Sigmoid colon (tissue), 7 donors: Measurements from ENCODE around the gene CEP152. TPM values are rescaled to one million over a fixed set of nuclear protein-coding genes. Genes with fewer than 3 reads are reported as not detected.

Experiments
- DNase-seq: peaks from one replicate; pipeline ENCODE4 v3.0.0-alpha.2; 2019
- H3K27ac ChIP-seq, 4 donors: fragments of 200-600 bp; sonication (generic); one replicate each; pipeline ENCODE4 v1.5.1; 2016 to 2019; ENCODE audit warnings: mild to moderate bottlenecking in 1 of 4
- H3K27me3 ChIP-seq, 3 donors: fragments of 200-600 bp; sonication (generic); one replicate each; pipeline ENCODE4 v1.5.1; 2019; ENCODE audit warnings: mild to moderate bottlenecking in 1 of 3
- H3K36me3 ChIP-seq, 4 donors: fragments of 200-600 bp; sonication (generic); one replicate each; pipeline ENCODE4 v1.5.1; 2016 to 2019
- H3K4me1 ChIP-seq, 4 donors: fragments of 200-600 bp; sonication (generic); one replicate each; pipeline ENCODE4 v1.5.1; 2017 to 2019
- H3K4me3 ChIP-seq, 4 donors: fragments of 200-600 bp; sonication (generic); one replicate each; pipeline ENCODE4 v1.5.1; 2017 to 2019; ENCODE audit warnings: mild to moderate bottlenecking in 2 of 4, moderate library complexity in 1 of 4
- H3K9me3 ChIP-seq, 4 donors: fragments of 200-600 bp in 3 of 4; sonication (generic) in 3 of 4; one replicate each; pipeline versions ENCODE4 v1.5.1 to v1.6.1; 2013 to 2019
- CTCF ChIP-seq, 4 experiments: fragments of 450-650 bp in 3 of 4; fragments of 200-600 bp in 1 of 4; IDR thresholded peaks; one replicate each; pipeline ENCODE4 v1.5.1; 2016 to 2019; ENCODE audit warnings: antibody characterized with exemption in 4 of 4, mild to moderate bottlenecking in 3 of 4, moderate library complexity in 2 of 4
- EP300 ChIP-seq, 4 donors: sonication (generic); formaldehyde crosslinking; IDR thresholded peaks; one replicate each; pipeline ENCODE4 v1.6.1; 2017; ENCODE audit warnings: antibody characterized with exemption in 4 of 4
- POLR2A ChIP-seq, 2 donors: fragments of 450-650 bp; IDR thresholded peaks; one replicate each; pipeline ENCODE4 v1.6.1; 2016; ENCODE audit warnings: antibody characterized with exemption in 2 of 2, mild to moderate bottlenecking in 2 of 2, moderate library complexity in 2 of 2
- POLR2AphosphoS5 ChIP-seq, 4 donors: sonication (generic); formaldehyde crosslinking; IDR thresholded peaks; one replicate each; pipeline ENCODE4 v1.6.1; 2017; ENCODE audit warnings: antibody characterized with exemption in 4 of 4
- WGBS, 2 donors: extraction: QIAGEN DNeasy Blood & Tissue Kit; methylation state at CpG; one replicate each; pipeline ENCODE4 v1.1.7; 2013; 5-methylcytosine and 5-hydroxymethylcytosine counted together
- intact Hi-C: fragments of 100-400 bp; cut with DNase I; formaldehyde crosslinking; loops from one replicate; pipeline ENCODE4 v1.15.1; 2023
- polyA plus RNA-seq, 3 donors: library from polyadenylated mRNA; stranded (reverse); fragments of 200-250 nt; gene quantifications; one replicate each; pipeline ENCODE4 v1.2.3, GENCODE V29; 2013
- total RNA-seq, 4 donors: library from RNA; depleted of rRNA; stranded (reverse); fragments of >200 nt; gene quantifications; one replicate each; pipeline ENCODE4 v1.1.0, GENCODE V29; 2016
- donor health status: healthy with polysubstance abuse.
- donor health status: Bipolar disorder and iron deficiency.
- donor health status: healthy.

Gene CEP152
- total and polyA plus RNA-seq, 7 donors = 0.46 to 5.1 (median 3.1) TPM

GRCh38 chr15:48705381-48705780 lies 105.5 kb downstream of the CEP152 start:
- WGBS, 2 donors = 65 to 79% methylated on average over 1 of the region's 1 CpG
- no peak for DNase-seq
- Histone ChIP-seq H3K27ac (no peak overlapping the region), H3K36me3 (no peaks in the 10 kb centered on the region), H3K4me1 (no peaks in the 10 kb centered on the region), H3K4me3 (no peak overlapping the region), H3K27me3 (no peaks in the 10 kb centered on the region), H3K9me3 (peaks cover 0 to 5% (median 0%) of the 10 kb centered on the region in 4 donors)
- intact Hi-C loops = no loop called here
- TF ChIP-seq CTCF (IDR thresholded peaks at IDR 0.05) (no peak), POLR2AphosphoS5 (IDR thresholded peaks at IDR 0.05) (no peak), POLR2A (IDR thresholded peaks at IDR 0.05) (no peak), EP300 (IDR thresholded peaks at IDR 0.05) (no peak)

- TF ChIP-seq EP300 (IDR thresholded peaks at IDR 0.05) = no peak
- no peak for TF ChIP-seq CTCF (IDR thresholded peaks at IDR 0.05)
- no peak for TF ChIP-seq POLR2A (IDR thresholded peaks at IDR 0.05)
- TF ChIP-seq POLR2AphosphoS5 (IDR thresholded peaks at IDR 0.05) = no peak
- Histone ChIP-seq H3K4me3 (no peak overlapping the region), H3K36me3 (no peaks in the 10 kb centered on the region), H3K27ac (no peak overlapping the region), H3K9me3 (peaks cover 0 to 5% (median 0%) of the 10 kb centered on the region in 4 donors), H3K4me1 (no peaks in the 10 kb centered on the region), H3K27me3 (no peaks in the 10 kb centered on the region)
- intact Hi-C loops = no loop called here
- DNase-seq = no peak
- 98 to 100% methylated on average over 1 of the region's 1 CpG for WGBS, 2 donors
These were observed 107.3 kb downstream of the CEP152 start for GRCh38 chr15:48703544-48703943.

GRCh38 chr15:48702569-48703236 lies 108.2 kb downstream of the CEP152 start:
- H3K27ac ChIP-seq = no peak overlapping the region
- intact Hi-C loops = no loop called here
- TF ChIP-seq POLR2A (IDR thresholded peaks at IDR 0.05) (no peak), EP300 (IDR thresholded peaks at IDR 0.05) (no peak), POLR2AphosphoS5 (IDR thresholded peaks at IDR 0.05) (no peak), CTCF (IDR thresholded peaks at IDR 0.05) (no peak)
- H3K9me3 ChIP-seq = peaks cover 0 to 5% (median 0%) of the 10 kb centered on the region in 4 donors
- H3K27me3 ChIP-seq = no peaks in the 10 kb centered on the region
- no peak for DNase-seq
- no peaks in the 10 kb centered on the region for H3K4me1 ChIP-seq
- H3K36me3 ChIP-seq = no peaks in the 10 kb centered on the region
- 91 to 95% methylated on average over 2 of the region's 2 CpGs for WGBS, 2 donors
- no peak overlapping the region for H3K4me3 ChIP-seq

GRCh38 chr15:48696627-48697312 lies 114.1 kb downstream of the CEP152 start:
- H3K4me1 ChIP-seq = no peaks in the 10 kb centered on the region
- DNase-seq = no peak
- no peaks in the 10 kb centered on the region for H3K9me3 ChIP-seq
- WGBS, 2 donors = 44 to 56% methylated on average over 3 of the region's 3 CpGs
- intact Hi-C loops = no loop called here
- H3K36me3 ChIP-seq = no peaks in the 10 kb centered on the region
- no peak overlapping the region for H3K27ac ChIP-seq
- no peak for TF ChIP-seq EP300 (IDR thresholded peaks at IDR 0.05)
- no peak for TF ChIP-seq POLR2AphosphoS5 (IDR thresholded peaks at IDR 0.05)
- no peak for TF ChIP-seq CTCF (IDR thresholded peaks at IDR 0.05)
- TF ChIP-seq POLR2A (IDR thresholded peaks at IDR 0.05) = no peak
- H3K27me3 ChIP-seq = no peaks in the 10 kb centered on the region
- no peak overlapping the region for H3K4me3 ChIP-seq
